BE2C (cell line): Measurements from ENCODE around the gene PPP4R3A.

ENCODE experiments used
- DNase-seq: peaks from one replicate; pipeline ENCODE4 v3.0.0-alpha.2; 2020
- H3K27me3 ChIP-seq: fragments of 250-450 bp; sonication (Bioruptor Pico); 2 replicates; pipeline ENCODE4 v1.5.1; 2020; ENCODE audit warnings: mild to moderate bottlenecking
- H3K36me3 ChIP-seq: fragments of 250-450 bp; sonication (Bioruptor Pico); 2 replicates; pipeline ENCODE4 v1.5.1; 2020; ENCODE audit warnings: mild to moderate bottlenecking
- H3K4me1 ChIP-seq: fragments of 250-450 bp; sonication (Bioruptor Pico); 2 replicates; pipeline ENCODE4 v1.5.1; 2020
- H3K4me3 ChIP-seq: 2 replicates; pipeline ENCODE4 v1.5.1; 2011; ENCODE audit warnings: low read depth, low read length
- H3K9me3 ChIP-seq: fragments of 250-450 bp; sonication (Bioruptor Pico); 2 replicates; pipeline ENCODE4 v1.5.1; 2020
- TF ChIP-seq, protein P1 (sequence below): IDR thresholded peaks from 2 replicates; pipeline ENCODE4 v1.5.1; 2012; ENCODE audit warnings: mild to moderate bottlenecking, low read depth, low read length

PPP4R3A gene

DNA sequence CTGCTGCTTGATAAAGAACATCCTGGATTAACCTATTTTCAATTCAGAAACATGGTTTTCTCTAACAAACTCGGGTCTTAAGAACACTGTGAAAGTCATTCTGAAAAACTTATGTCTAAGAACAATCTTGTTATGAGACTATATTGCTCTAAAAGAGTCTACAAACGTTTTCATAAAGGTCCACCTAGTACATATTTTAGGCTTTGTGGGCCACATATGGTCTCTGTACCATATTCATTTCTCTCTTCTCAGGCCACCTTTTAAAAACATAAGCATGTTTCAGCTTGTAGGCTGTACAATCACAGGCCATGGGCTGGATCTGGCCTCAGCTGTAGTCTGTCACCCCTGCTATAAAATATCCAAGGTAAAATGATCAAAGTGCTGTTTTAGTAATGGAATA, 39.9 kb downstream of the PPP4R3A start:
- TF ChIP-seq, protein P1, sequence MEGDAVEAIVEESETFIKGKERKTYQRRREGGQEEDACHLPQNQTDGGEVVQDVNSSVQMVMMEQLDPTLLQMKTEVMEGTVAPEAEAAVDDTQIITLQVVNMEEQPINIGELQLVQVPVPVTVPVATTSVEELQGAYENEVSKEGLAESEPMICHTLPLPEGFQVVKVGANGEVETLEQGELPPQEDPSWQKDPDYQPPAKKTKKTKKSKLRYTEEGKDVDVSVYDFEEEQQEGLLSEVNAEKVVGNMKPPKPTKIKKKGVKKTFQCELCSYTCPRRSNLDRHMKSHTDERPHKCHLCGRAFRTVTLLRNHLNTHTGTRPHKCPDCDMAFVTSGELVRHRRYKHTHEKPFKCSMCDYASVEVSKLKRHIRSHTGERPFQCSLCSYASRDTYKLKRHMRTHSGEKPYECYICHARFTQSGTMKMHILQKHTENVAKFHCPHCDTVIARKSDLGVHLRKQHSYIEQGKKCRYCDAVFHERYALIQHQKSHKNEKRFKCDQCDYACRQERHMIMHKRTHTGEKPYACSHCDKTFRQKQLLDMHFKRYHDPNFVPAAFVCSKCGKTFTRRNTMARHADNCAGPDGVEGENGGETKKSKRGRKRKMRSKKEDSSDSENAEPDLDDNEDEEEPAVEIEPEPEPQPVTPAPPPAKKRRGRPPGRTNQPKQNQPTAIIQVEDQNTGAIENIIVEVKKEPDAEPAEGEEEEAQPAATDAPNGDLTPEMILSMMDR: no peak
- H3K4me3 ChIP-seq: no peak overlapping the region
- no peak for DNase-seq
- H3K27me3 ChIP-seq: no peaks in the 10 kb centered on the region
- H3K4me1 ChIP-seq: no peaks in the 10 kb centered on the region
- peaks cover 4% of the 10 kb centered on the region; the same call in 1 of the 2 replicates for H3K9me3 ChIP-seq
- peaks cover 90% of the 10 kb centered on the region for H3K36me3 ChIP-seq

DNA sequence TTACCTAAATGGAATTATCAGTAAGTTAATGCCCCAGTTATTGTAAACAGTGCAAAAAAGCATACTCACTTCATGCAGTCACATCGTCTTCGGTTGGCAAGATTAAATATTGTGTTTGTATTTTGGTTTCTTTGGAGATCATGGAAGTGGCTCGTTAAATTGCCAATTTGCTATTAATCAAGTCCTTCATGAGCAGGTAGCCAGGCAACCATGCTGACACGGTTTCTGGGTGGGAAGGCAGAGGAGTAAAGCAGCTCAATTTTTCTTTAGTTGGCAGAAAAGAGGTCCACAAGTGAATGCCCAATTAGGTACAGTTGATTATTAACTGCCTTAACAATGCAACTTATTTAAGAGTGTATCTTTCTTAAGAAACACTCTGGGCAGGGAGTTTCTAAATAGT, 43.9 kb downstream of the PPP4R3A start:
- no peaks in the 10 kb centered on the region for H3K27me3 ChIP-seq
- no peaks in the 10 kb centered on the region for H3K9me3 ChIP-seq
- DNase-seq: no peak
- TF ChIP-seq, protein P1: no peak
- no peaks in the 10 kb centered on the region for H3K4me1 ChIP-seq
- no peak overlapping the region for H3K4me3 ChIP-seq
- peaks cover 85% of the 10 kb centered on the region for H3K36me3 ChIP-seq

DNA sequence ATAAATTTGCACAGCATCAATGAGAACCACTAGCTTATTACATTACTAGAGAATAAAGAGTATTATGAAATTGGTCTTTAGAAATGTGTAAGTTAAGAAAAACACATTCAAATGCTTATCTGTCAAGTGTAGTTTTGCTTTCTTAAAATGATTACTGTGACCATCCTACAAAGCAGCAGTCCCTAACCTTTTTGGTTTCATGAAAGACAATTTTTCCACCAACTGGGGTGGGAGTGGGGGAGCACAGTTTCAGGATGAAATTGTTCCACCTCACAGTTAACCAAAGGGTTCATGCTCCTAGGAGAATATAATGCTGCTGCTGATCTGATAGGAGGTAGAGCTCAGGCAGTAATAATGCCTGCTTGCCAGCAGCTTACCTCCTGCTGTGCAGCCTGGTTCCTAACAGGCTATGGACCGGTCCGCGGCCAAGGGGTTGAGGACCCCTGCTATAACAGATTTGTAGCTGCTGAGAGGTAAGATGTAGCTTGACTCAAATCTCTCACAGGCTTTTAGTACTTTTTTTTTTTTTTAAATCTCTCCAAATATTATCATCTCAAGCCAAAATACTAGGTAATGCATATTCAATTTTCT, 45.4 kb downstream of the PPP4R3A start:
- no peak for DNase-seq
- H3K4me1 ChIP-seq: no peaks in the 10 kb centered on the region

DNA sequence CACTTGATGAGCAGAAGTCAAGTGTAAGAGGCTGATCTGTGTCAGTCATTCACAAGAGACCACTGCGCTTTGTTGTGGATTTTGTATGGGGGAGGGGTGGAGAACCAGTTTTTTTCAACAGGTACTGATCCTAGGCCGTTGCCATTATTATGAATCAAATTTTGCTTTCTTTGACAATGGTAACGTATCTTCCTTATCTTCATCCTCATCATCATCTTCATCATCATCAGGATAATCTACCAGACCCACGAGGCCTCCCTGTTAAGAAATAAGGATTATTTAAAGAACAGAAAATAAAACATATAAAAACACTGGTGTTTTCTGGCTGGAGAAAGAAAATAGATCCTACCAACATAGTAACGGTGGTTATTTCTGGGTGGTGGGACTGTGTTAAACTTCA, 51.5 kb downstream of the PPP4R3A start:
- Histone ChIP-seq H3K9me3 (no peaks in the 10 kb centered on the region), H3K27me3 (no peaks in the 10 kb centered on the region), H3K4me3 (no peak overlapping the region), H3K4me1 (no peaks in the 10 kb centered on the region), H3K36me3 (peaks cover 74% of the 10 kb centered on the region)
- TF ChIP-seq, protein P1: no peak
- no peak for DNase-seq

More for the DNA sequence above, 45.4 kb downstream of the PPP4R3A start:
- TF ChIP-seq, protein P1: no peak
- Histone ChIP-seq H3K36me3 (peaks cover 85% of the 10 kb centered on the region), H3K9me3 (no peaks in the 10 kb centered on the region), H3K4me3 (no peak overlapping the region), H3K27me3 (no peaks in the 10 kb centered on the region)

DNA sequence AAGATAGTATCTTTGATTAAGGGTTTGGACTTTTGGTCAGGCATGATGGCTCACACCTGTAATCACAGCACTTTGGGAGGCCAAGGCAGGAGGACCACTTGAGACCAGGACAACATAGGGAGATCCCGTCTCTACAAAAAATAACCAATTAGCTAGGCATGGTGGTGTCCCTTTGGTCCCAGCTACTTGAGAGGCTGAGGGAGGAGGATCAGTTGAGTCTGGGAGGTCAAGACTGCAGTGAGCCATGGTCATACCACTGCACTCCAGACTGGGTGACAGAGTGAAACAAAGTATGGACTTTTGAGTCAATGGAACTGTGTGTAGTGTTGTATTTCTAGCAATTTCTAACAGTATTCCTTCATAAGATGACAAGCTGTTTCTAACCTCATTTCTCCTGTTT, 53.8 kb downstream of the PPP4R3A start:
- no peak for DNase-seq
- Histone ChIP-seq H3K27me3 (no peaks in the 10 kb centered on the region), H3K4me1 (no peaks in the 10 kb centered on the region), H3K4me3 (no peak overlapping the region), H3K9me3 (no peaks in the 10 kb centered on the region), H3K36me3 (peaks cover 53% of the 10 kb centered on the region)
- TF ChIP-seq, protein P1: no peak

DNA sequence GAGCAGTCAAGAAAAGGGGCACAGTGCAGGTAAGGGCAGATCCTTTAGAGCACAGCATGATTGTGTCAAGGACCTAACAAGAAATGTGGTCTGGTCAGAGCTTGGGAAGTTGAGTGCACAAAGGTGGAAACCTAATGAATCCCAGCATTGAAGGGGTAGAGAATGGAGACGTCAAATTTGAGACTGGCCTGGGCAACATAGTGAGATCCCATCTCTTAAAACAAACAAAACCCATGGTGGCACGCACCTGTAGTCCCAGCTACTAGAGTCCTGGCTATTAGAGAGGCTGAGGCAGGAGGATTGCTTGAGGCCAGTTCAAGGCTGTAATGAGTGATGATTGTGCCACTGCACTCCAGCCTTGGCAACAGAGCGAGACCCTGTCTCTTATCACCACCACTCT, 55.5 kb downstream of the PPP4R3A start:
- H3K36me3 ChIP-seq: peaks cover 38% of the 10 kb centered on the region
- no peaks in the 10 kb centered on the region for H3K4me1 ChIP-seq
- DNase-seq: no peak
- H3K9me3 ChIP-seq: no peaks in the 10 kb centered on the region
- H3K27me3 ChIP-seq: no peaks in the 10 kb centered on the region
- TF ChIP-seq, protein P1: no peak
- no peak overlapping the region for H3K4me3 ChIP-seq
